PC-9 (cell line): ENCODE results near the gene OR2AG2. TPM values are rescaled to one million over a fixed set of nuclear protein-coding genes. Genes with fewer than 3 reads are reported as not detected.

Experiments
- BruUV-seq: library from RNA; stranded (reverse); fragments of 400-500 nt; replicated peaks from 2 replicates; lab custom pipeline; 2021; lab: Mats Ljungman, UMichigan
- CTCF ChIA-PET: fragments of 300-600 bp; sonication (Branson Sonifier 250); formaldehyde crosslinking; loops from one replicate; lab custom pipeline; 2022; ENCODE audit warnings: antibody characterized with exemption; lab: Charles Lee
- POLR2A ChIA-PET: fragments of 300-600 bp; sonication (Branson Sonifier 250); formaldehyde crosslinking; loops from one replicate; lab custom pipeline; 2022; ENCODE audit warnings: antibody characterized with exemption; ENCODE audit not compliant: unreplicated experiment; lab: Charles Lee
- DNase-seq, 2 experiments: peaks; one replicate each; pipeline versions ENCODE4 v3.0.0 to v3.0.0-alpha.2; 2015 to 2022; ENCODE audit warnings: mixed read lengths in 1 of 2
- H2AFZ ChIP-seq: fragments of 200-600 bp; sonication (generic); 2 replicates; pipeline ENCODE4 v1.8.1; 2017; ENCODE audit warnings: antibody characterized with exemption
- H3F3A ChIP-seq: fragments of 200-600 bp; sonication (generic); 2 replicates; pipeline ENCODE4 v1.8.1; 2017; ENCODE audit warnings: antibody characterized with exemption, mild to moderate bottlenecking, low read depth; ENCODE audit not compliant: insufficient read depth
- H3K27ac ChIP-seq: fragments of 200-600 bp; sonication (generic); 2 replicates; pipeline ENCODE4 v1.6.1; 2016; ENCODE audit warnings: mixed run types
- H3K27me3 ChIP-seq: fragments of 200-600 bp; sonication (generic); 2 replicates; pipeline ENCODE4 v1.6.1; 2016; ENCODE audit warnings: low read depth, mixed run types; ENCODE audit not compliant: insufficient read depth
- H3K36me3 ChIP-seq: fragments of 200-600 bp; sonication (generic); 2 replicates; pipeline ENCODE4 v1.6.1; 2016; ENCODE audit warnings: low read depth, mixed run types
- H3K4me1 ChIP-seq: fragments of 200-600 bp; sonication (generic); replicated peaks from 2 replicates; pipeline ENCODE4 v1.6.1; 2016; ENCODE audit warnings: mixed run types; ENCODE audit not compliant: insufficient read depth
- H3K4me2 ChIP-seq: fragments of 200-600 bp; sonication (generic); 2 replicates; pipeline ENCODE4 v1.6.1; 2017; ENCODE audit warnings: mixed run types
- H3K4me3 ChIP-seq: fragments of 200-600 bp; sonication (generic); 2 replicates; pipeline ENCODE4 v1.6.1; 2016; ENCODE audit warnings: mixed run types
- H3K79me2 ChIP-seq: fragments of 200-600 bp; sonication (generic); 2 replicates; pipeline ENCODE4 v1.6.1; 2017; ENCODE audit warnings: low read depth, mixed run types
- H3K9me2 ChIP-seq: fragments of 200-600 bp; sonication (generic); 2 replicates; pipeline ENCODE4 v1.8.1; 2017; ENCODE audit warnings: mild to moderate bottlenecking; ENCODE audit not compliant: insufficient read depth
- H3K9me3 ChIP-seq: fragments of 200-600 bp; sonication (generic); 2 replicates; pipeline ENCODE4 v1.8.1; 2016; ENCODE audit warnings: low read depth; ENCODE audit not compliant: insufficient read depth
- H4K20me1 ChIP-seq: fragments of 200-600 bp; sonication (generic); 2 replicates; pipeline ENCODE4 v1.8.1; 2017; ENCODE audit not compliant: insufficient read depth
- CTCF ChIP-seq: fragments of 200-600 bp; sonication (generic); conservative IDR thresholded peaks from 2 replicates; pipeline ENCODE4 v1.6.1; 2017; ENCODE audit warnings: mixed run types, antibody characterized with exemption, mild to moderate bottlenecking, moderate library complexity
- EZH2 ChIP-seq: fragments of 200-600 bp; sonication (generic); IDR thresholded peaks from 2 replicates; pipeline ENCODE4 v1.8.0; 2017; ENCODE audit warnings: antibody characterized with exemption, low read depth
- intact Hi-C: fragments of 100-400 bp; cut with micrococcal nuclease; formaldehyde crosslinking; loops from one replicate; pipeline ENCODE4 v1.10.0; 2022; ENCODE audit not compliant: unreplicated experiment
- total RNA-seq: library from RNA; stranded (reverse); gene quantifications from 2 replicates; pipeline ENCODE4 v1.2.3, GENCODE V29; 2021

The OR2AG2 gene
- total RNA-seq, 1 experiment from 2014 or later: 0.11 TPM

GRCh38 chr11:6734616-6735015 is 37.2 kb downstream of the OR2AG2 start:
- Histone ChIP-seq H2AFZ (no peak overlapping the region), H3K4me2 (no peak overlapping the region), H3F3A (no peaks in the 10 kb centered on the region), H3K27ac (no peak overlapping the region), H3K9me3 (no peaks in the 10 kb centered on the region), H3K4me3 (no peak overlapping the region), H3K9me2 (no peaks in the 10 kb centered on the region), H3K36me3 (no peaks in the 10 kb centered on the region), H3K4me1 (no peaks in the 10 kb centered on the region), H3K79me2 (no peaks in the 10 kb centered on the region), H3K27me3 (no peaks in the 10 kb centered on the region), H4K20me1 (no peaks in the 10 kb centered on the region)
- CTCF ChIA-PET: no interaction called here
- POLR2A ChIA-PET: no interaction called here
- DNase-seq: no peak
- no peak for TF ChIP-seq CTCF
- no peak for TF ChIP-seq EZH2
- no TSS peak for BruUV-seq
- intact Hi-C loops: no loop called here

GRCh38 chr11:6733326-6734275 is 38.2 kb downstream of the OR2AG2 start:
- BruUV-seq: no TSS peak
- no peaks in the 10 kb centered on the region for H3F3A ChIP-seq
- H3K4me3 ChIP-seq: no peak overlapping the region
- H3K27ac ChIP-seq: no peak overlapping the region
- H3K79me2 ChIP-seq: no peaks in the 10 kb centered on the region
- ChIA-PET POLR2A (no interaction called here), CTCF (no interaction called here)
- H3K4me1 ChIP-seq: no peaks in the 10 kb centered on the region
- no peak overlapping the region for H3K4me2 ChIP-seq
- no peak for DNase-seq
- H4K20me1 ChIP-seq: no peaks in the 10 kb centered on the region
- H3K9me3 ChIP-seq: no peaks in the 10 kb centered on the region
- no peaks in the 10 kb centered on the region for H3K9me2 ChIP-seq
- TF ChIP-seq CTCF: no peak
- no peak for TF ChIP-seq EZH2
- no peak overlapping the region for H2AFZ ChIP-seq
- intact Hi-C loops: no loop called here
- H3K27me3 ChIP-seq: no peaks in the 10 kb centered on the region
- no peaks in the 10 kb centered on the region for H3K36me3 ChIP-seq

GRCh38 chr11:6727971-6728760 is 43.6 kb downstream of the OR2AG2 start:
- H3K9me3 ChIP-seq: no peaks in the 10 kb centered on the region
- H4K20me1 ChIP-seq: no peaks in the 10 kb centered on the region
- no peaks in the 10 kb centered on the region for H3K36me3 ChIP-seq
- no peaks in the 10 kb centered on the region for H3K79me2 ChIP-seq
- H3K27ac ChIP-seq: no peak overlapping the region
- no TSS peak for BruUV-seq
- ChIA-PET POLR2A (no interaction called here), CTCF (no interaction called here)
- no peak overlapping the region for H2AFZ ChIP-seq
- no peaks in the 10 kb centered on the region for H3K9me2 ChIP-seq
- H3K4me3 ChIP-seq: no peak overlapping the region
- H3K4me2 ChIP-seq: no peak overlapping the region
- no peak for DNase-seq
- intact Hi-C loops: no loop called here
- no peaks in the 10 kb centered on the region for H3K27me3 ChIP-seq
- TF ChIP-seq EZH2 (no peak), CTCF (no peak)
- no peaks in the 10 kb centered on the region for H3F3A ChIP-seq
- H3K4me1 ChIP-seq: no peaks in the 10 kb centered on the region
